Heart left ventricle (tissue), 16 donors: ENCODE data around the gene KCTD6. TPM values are rescaled to one million over a fixed set of nuclear protein-coding genes. Genes with fewer than 3 reads are reported as not detected.

Experiments used
- ATAC-seq, 4 donors: fragments of 200-7000 bp; cut with Tn5 transposase; one replicate each; pipeline ENCODE4 v1.9.1; 2020 to 2022; ENCODE audit warnings: moderate library complexity in 4 of 4, mild to moderate bottlenecking in 3 of 4, moderate number of reproducible peaks in 1 of 4
- DNase-seq, 5 donors: peaks; one replicate each; pipeline ENCODE4 v3.0.0-alpha.2; 2020
- H3K27ac ChIP-seq, 12 donors: fragments of 200-600 bp; sonication (generic) in 4 of 12; one replicate each; pipeline versions ENCODE4 v1.5.0 to v1.8.0; 2016 to 2022; ENCODE audit warnings: mild to moderate bottlenecking in 2 of 12
- H3K27me3 ChIP-seq, 9 donors: fragments of 200-600 bp; sonication (generic) in 2 of 9; one replicate each; pipeline versions ENCODE4 v1.5.1 to v1.8.0; 2016 to 2022; ENCODE audit warnings: mild to moderate bottlenecking in 3 of 9
- H3K36me3 ChIP-seq, 9 donors: fragments of 200-600 bp; sonication (generic) in 2 of 9; one replicate each; pipeline versions ENCODE4 v1.5.0 to v1.8.0; 2018 to 2022; ENCODE audit warnings: mild to moderate bottlenecking in 2 of 9
- H3K4me1 ChIP-seq, 12 donors: fragments of 200-600 bp; sonication (generic) in 4 of 12; one replicate each; pipeline versions ENCODE4 v1.5.0 to v1.8.0; 2016 to 2022; ENCODE audit warnings: mild to moderate bottlenecking in 3 of 12
- H3K4me3 ChIP-seq, 12 donors: fragments of 200-600 bp; sonication (generic) in 4 of 12; one replicate each; pipeline versions ENCODE4 v1.5.0 to v1.8.0; 2017 to 2022; ENCODE audit warnings: mild to moderate bottlenecking in 9 of 12, moderate library complexity in 4 of 12
- H3K9me3 ChIP-seq, 12 donors: fragments of 200-600 bp; sonication (generic) in 4 of 12; one replicate each; pipeline versions ENCODE4 v1.5.0 to v1.8.0; 2016 to 2022; ENCODE audit warnings: mild to moderate bottlenecking in 1 of 12
- POLR2A ChIP-seq, 2 donors: fragments of 450-650 bp; IDR thresholded peaks; one replicate each; pipeline ENCODE4 v1.6.1; 2017; ENCODE audit warnings: antibody characterized with exemption in 2 of 2, mild to moderate bottlenecking in 2 of 2, moderate library complexity in 2 of 2
- WGBS, 4 donors: extraction: QIAGEN DNeasy Blood & Tissue Kit in 2 of 4; methylation state at CpG; one replicate each; pipeline versions ENCODE4 v1.1.5 to v1.1.7; 2013 to 2018; 5-methylcytosine and 5-hydroxymethylcytosine counted together
- intact Hi-C, 10 donors: fragments of 100-400 bp; cut with DNase I; formaldehyde crosslinking; loops; one replicate each; pipeline versions ENCODE4 v1.11.1 to v1.14.2; 2022
- polyA plus RNA-seq, 2 donors: library from polyadenylated mRNA; stranded (reverse); fragments of 200-250 nt; gene quantifications; one replicate each; pipeline ENCODE4 v1.2.3, GENCODE V29; 2013
- total RNA-seq, 9 donors: library from RNA; depleted of rRNA in 2 of 9; stranded (reverse); fragments of >200 nt in 2 of 9; fragmentation: NEBNext Ultra II Directional in 3 of 9; extraction: Animal tissue kit (Norgen Biotek cat#: 25700) in 3 of 9; gene quantifications; one replicate each; pipeline versions ENCODE4 v1.1.0 to v1.2.4, GENCODE V29; 2016 to 2023
- TF ChIP-seq, protein P1 (sequence below), 12 donors: fragments of 200-600 bp; sonication (generic) in 4 of 12; IDR thresholded peaks; one replicate each; pipeline versions ENCODE4 v1.5.0 to v1.8.0; 2018 to 2022; ENCODE audit warnings: antibody characterized with exemption in 12 of 12, mild to moderate bottlenecking in 5 of 12
- donor health status: ischemic (EF 13 %, LVEDD 7.1; RV severe dilation, severe dysfunction).
- donor health status: healthy with polysubstance abuse.
- donor health status: DM: no; HTN: yes; CAD: no.
- donor health status: DM: no; HTN: no; CAD: no.
- donor health status: ischemic (EF 25% LVEDD 6.9; RV normal size, moderate dysfunction).
- donor health status: ischemic (EF 25% LVEDD 5.7; RV mildly dilated, moderate dysfunction).
- donor health status: healthy.
- donor health status: DM: yes; HTN: yes; CAD: no.
- donor health status: ischemic (EF 35%, LVEDD 5.7; RV mildly dilated, moderate dysfunction).
- donor health status: nonischemic (EF 11% LVEDD 7.7; RV severe dilation, severe dysfunction).
- donor health status: DM: yes; HTN: yes; CAD: no.
- donor health status: PGD.
- donor health status: ischemic (EF 29% LVEDD 5.4; RV normal size, mild dysfunction).
- donor health status: nonischemic (EF 23%, LVEDD 6.1; RV moderate dilation, normal function).

KCTD6 gene
- total and polyA plus RNA-seq, 11 donors = 5.7 to 10.5 (median 6.9) TPM

DNA sequence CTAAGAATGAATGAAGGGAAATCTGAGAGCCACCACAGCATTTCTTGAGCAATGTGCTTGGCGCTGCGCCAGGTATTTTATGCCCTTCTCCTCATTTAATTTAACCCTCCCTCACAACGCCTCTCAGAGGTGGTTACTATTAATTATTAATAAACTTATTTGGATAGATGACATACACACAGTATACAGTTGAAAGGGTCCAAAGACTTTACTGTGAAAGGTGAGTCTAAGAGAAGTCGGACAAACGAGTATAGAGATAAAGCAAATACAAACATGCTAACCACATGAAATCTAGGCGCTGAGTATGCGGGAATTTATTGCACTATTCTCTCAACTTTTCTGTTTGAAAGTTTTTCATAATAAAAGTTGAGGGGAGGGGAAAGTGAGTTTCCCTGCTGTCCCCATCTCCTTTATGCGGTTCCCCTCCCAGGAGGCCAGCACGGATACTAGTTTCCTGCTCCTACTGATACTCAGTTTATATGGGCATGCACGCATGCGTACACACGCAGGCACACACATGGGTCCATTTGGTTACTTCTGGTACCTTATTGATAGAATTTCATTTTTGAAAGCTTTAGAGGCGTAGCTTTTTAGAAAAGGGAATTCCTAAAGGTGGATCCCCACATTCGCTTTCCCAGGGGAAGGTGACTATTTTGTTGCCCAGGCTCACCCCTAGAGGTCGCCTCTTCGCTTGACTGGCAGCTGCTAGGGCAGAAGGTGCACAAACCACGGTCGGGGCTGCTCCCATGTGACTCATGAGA lies 28.5 kb upstream of the KCTD6 start:
- intact Hi-C loops = loop anchor here in 8 of 10 donors (1.0 to 10.0 kb wide), 6 partner anchors 69 to 171 kb away; partner anchors contain the start of gene ACOX2 (in 3 of the 8)
- no peaks in the 10 kb centered on the region for H3K9me3 ChIP-seq

GRCh38 chr3:58463942-58464271 lies 28.0 kb upstream of the KCTD6 start:
- H3K9me3 ChIP-seq = no peaks in the 10 kb centered on the region
- WGBS, 4 donors = 39 to 43% (median 42%) methylated on average over 5 of the region's 5 CpGs
- no peak overlapping the region for H3K27ac ChIP-seq
- H3K27me3 ChIP-seq = no peaks in the 10 kb centered on the region
- H3K36me3 ChIP-seq = no peaks in the 10 kb centered on the region
- ATAC-seq (no peak), DNase-seq (no peak)
- intact Hi-C loops = loop anchor here in 8 of 10 donors (1.0 to 10.0 kb wide), 6 partner anchors 68 to 171 kb away; partner anchors contain the start of gene ACOX2 (in 3 of the 8)
- TF ChIP-seq, protein P1, sequence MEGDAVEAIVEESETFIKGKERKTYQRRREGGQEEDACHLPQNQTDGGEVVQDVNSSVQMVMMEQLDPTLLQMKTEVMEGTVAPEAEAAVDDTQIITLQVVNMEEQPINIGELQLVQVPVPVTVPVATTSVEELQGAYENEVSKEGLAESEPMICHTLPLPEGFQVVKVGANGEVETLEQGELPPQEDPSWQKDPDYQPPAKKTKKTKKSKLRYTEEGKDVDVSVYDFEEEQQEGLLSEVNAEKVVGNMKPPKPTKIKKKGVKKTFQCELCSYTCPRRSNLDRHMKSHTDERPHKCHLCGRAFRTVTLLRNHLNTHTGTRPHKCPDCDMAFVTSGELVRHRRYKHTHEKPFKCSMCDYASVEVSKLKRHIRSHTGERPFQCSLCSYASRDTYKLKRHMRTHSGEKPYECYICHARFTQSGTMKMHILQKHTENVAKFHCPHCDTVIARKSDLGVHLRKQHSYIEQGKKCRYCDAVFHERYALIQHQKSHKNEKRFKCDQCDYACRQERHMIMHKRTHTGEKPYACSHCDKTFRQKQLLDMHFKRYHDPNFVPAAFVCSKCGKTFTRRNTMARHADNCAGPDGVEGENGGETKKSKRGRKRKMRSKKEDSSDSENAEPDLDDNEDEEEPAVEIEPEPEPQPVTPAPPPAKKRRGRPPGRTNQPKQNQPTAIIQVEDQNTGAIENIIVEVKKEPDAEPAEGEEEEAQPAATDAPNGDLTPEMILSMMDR (IDR thresholded peaks at IDR 0.05) = peak in 1 of 12 donors; percentile 4
- no peak for TF ChIP-seq POLR2A (IDR thresholded peaks at IDR 0.05)
- peaks cover 0 to 16% (median 2%) of the 10 kb centered on the region in 12 donors for H3K4me1 ChIP-seq
- peak overlapping the region in 7 of 12 donors; percentile 13 to 44 (median 34) for H3K4me3 ChIP-seq

More for the DNA sequence above, 28.5 kb upstream of the KCTD6 start:
- DNase-seq (peak; percentile 49 to 83 (median 74)), ATAC-seq (peak; percentile 82 to 96 (median 93))
- no peaks in the 10 kb centered on the region for H3K36me3 ChIP-seq
- 25 to 32% (median 28%) methylated on average over 18 of the region's 18 CpGs for WGBS, 4 donors
- TF ChIP-seq, protein P1 (IDR thresholded peaks at IDR 0.05) = peak; percentile 59 to 92 (median 80)
- TF ChIP-seq POLR2A (IDR thresholded peaks at IDR 0.05) = no peak
- no peaks in the 10 kb centered on the region for H3K27me3 ChIP-seq
- peaks cover 0 to 16% (median 2%) of the 10 kb centered on the region in 12 donors for H3K4me1 ChIP-seq
- peak overlapping the region in 8 of 12 donors; percentile 13 to 44 (median 32) for H3K4me3 ChIP-seq
- no peak overlapping the region for H3K27ac ChIP-seq

DNA sequence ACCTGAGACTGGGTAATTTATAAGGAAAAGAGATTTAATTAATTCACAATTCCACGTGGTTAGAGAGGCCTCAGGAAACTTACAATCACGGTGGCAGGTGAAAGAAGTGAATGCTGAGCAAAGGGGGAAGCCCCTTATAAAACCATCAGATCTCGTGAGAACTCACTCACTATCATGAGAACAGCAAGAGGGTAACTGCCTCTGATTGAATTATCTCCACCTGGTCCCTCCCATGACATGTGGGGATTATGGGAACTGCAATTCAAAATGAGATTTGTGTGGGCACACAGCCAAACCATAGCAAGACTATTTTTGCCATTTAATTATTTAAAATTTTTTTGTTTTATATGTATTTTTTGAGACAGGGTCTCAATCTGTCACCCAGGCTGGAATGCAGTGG lies 27.0 kb upstream of the KCTD6 start:
- Histone ChIP-seq H3K9me3 (no peaks in the 10 kb centered on the region), H3K36me3 (no peaks in the 10 kb centered on the region), H3K4me1 (peaks cover 0 to 16% (median 2%) of the 10 kb centered on the region in 12 donors), H3K27ac (no peak overlapping the region), H3K4me3 (no peak overlapping the region), H3K27me3 (no peaks in the 10 kb centered on the region)
- no peak for TF ChIP-seq POLR2A (IDR thresholded peaks at IDR 0.05)
- TF ChIP-seq, protein P1 (IDR thresholded peaks at IDR 0.05) = no peak
- no peak for DNase-seq
- 80 to 86% (median 85%) methylated on average over 3 of the region's 3 CpGs for WGBS, 4 donors
- intact Hi-C loops = loop anchor here in 6 of 10 donors (5.0 to 10.0 kb wide), 3 partner anchors 67 to 170 kb away; partner anchors contain the start of gene ACOX2 (in 3 of the 6)
- ATAC-seq = no peak

DNA sequence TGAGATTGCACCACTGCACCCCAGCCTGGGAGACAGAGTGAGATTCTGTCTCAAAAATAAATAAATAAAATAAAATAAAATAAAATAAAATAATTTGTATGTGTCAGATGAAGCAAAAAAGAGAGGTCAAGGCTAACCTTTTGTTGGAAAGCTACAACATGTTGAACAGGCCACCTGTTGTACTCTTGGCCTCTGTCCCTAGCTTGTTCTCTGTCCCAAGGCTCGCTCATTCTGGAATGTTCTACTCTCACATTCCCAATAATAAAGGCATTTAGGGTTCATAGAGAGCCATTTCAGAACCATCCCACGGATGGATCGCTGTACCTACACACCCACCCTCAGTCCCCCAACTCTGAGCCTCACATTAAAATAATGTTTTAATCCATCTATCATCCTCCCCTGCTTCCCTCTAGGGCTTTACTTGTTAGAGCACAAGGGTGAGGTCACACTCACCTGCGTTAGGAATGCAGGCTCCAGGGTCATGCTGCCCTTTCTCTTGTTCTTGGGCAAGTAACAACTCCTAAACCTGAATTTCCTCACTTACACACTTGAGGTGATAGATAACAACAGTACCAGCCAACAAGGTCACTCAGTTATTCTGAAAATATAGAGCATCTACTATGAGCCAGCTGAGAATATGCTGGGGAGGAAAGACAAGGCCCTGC lies 24.9 kb upstream of the KCTD6 start:
- 84 to 94% (median 92%) methylated on average over 4 of the region's 4 CpGs for WGBS, 4 donors
- ATAC-seq (no peak), DNase-seq (no peak)
- intact Hi-C loops = loop anchor here in 4 of 10 donors (10.0 kb wide), 2 partner anchors 68 to 168 kb away; partner anchors contain the start of gene ACOX2 (in 3 of the 4)
- Histone ChIP-seq H3K27ac (no peak overlapping the region), H3K27me3 (no peaks in the 10 kb centered on the region), H3K4me3 (no peak overlapping the region), H3K4me1 (peaks cover 0 to 36% (median 10%) of the 10 kb centered on the region in 12 donors), H3K9me3 (no peaks in the 10 kb centered on the region), H3K36me3 (no peaks in the 10 kb centered on the region)
- TF ChIP-seq, protein P1 (IDR thresholded peaks at IDR 0.05) = no peak
- TF ChIP-seq POLR2A (IDR thresholded peaks at IDR 0.05) = no peak
